Measurements from ENCODE around the gene RNF138. TPM values are rescaled to one million over a fixed set of nuclear protein-coding genes. Genes with fewer than 3 reads are reported as not detected.

The RNF138 gene
- total RNA-seq, 1 experiment from 2014 or later = 61.8 TPM

DNA sequence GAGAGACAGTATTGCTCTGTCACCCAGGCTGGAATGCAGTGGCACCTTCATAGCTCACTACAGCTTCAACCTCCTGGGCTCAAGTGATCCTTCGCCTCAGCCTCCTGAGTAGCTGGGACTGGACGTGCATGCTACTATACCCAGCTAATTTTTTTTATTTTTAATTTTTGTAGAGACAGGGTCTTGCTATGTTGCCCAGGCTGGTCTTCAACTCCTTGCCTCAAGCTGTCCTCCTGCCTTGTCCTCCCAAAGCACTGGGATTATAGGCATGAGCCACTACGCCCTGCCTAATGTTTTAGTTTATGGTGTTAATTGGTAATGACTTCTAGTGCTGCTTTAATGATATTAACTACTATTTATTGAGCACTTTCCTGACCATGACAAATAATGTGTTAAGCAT lies 18.3 kb downstream of the RNF138 start:
- Histone ChIP-seq H3K27ac (ENCODE audit: low read depth, low read length, poor library complexity, severe bottlenecking) (peak overlapping the region; percentile 53), H3K27me3 (replicated peaks; ENCODE audit: insufficient read depth, low read depth, low read length, poor library complexity) (no peaks in the 10 kb centered on the region), H3K36me3 (ENCODE audit: insufficient read depth, low read length, poor library complexity, severe bottlenecking) (no peaks in the 10 kb centered on the region), H3K4me3 (ENCODE audit: low read depth, low read length, poor library complexity, severe bottlenecking) (no peak overlapping the region), H3K4me1 (ENCODE audit: insufficient read depth, low read length, poor library complexity, severe bottlenecking) (peaks cover 6% of the 10 kb centered on the region), H3K9me3 (ENCODE audit: low read depth, low read length, poor library complexity, severe bottlenecking) (no peaks in the 10 kb centered on the region)
- ChIA-PET POLR2A (ENCODE audit: low non-redundant PET) (no interaction called here), CTCF (no interaction called here)
- intact Hi-C loops (cut with micrococcal nuclease; ENCODE audit: unreplicated experiment) = no loop called here
- BruUV-seq (replicated peaks) = no TSS peak
- no peak for DNase-seq (ENCODE audit: low spot score)
- no peak for TF ChIP-seq EZH2 (IDR thresholded peaks at IDR 0.05; ENCODE audit: borderline replicate concordance, low read depth, low read length, poor library complexity, severe bottlenecking)
- TF ChIP-seq, protein P1, sequence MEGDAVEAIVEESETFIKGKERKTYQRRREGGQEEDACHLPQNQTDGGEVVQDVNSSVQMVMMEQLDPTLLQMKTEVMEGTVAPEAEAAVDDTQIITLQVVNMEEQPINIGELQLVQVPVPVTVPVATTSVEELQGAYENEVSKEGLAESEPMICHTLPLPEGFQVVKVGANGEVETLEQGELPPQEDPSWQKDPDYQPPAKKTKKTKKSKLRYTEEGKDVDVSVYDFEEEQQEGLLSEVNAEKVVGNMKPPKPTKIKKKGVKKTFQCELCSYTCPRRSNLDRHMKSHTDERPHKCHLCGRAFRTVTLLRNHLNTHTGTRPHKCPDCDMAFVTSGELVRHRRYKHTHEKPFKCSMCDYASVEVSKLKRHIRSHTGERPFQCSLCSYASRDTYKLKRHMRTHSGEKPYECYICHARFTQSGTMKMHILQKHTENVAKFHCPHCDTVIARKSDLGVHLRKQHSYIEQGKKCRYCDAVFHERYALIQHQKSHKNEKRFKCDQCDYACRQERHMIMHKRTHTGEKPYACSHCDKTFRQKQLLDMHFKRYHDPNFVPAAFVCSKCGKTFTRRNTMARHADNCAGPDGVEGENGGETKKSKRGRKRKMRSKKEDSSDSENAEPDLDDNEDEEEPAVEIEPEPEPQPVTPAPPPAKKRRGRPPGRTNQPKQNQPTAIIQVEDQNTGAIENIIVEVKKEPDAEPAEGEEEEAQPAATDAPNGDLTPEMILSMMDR (conservative IDR thresholded peaks at IDR 0.05; ENCODE audit: low read depth, low read length) = no peak

DNA sequence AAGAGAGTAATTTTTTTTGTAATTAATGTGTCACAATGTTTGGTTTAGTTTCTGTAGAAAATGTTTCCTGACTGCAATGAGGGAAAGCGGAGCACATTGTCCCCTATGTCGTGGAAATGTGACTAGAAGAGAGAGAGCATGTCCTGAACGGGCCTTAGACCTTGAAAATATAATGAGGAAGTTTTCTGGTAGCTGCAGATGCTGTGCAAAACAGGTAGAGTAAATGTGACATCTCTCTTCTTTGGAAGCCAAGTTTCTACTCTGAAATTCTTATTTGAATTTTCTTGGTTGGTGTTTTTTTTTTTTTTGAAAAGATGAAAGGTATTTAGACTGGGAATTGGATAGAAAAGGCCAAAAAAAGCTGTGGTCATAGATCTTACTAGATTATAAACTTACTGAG lies 20.0 kb downstream of the RNF138 start:
- CTCF ChIA-PET = no interaction called here

DNA sequence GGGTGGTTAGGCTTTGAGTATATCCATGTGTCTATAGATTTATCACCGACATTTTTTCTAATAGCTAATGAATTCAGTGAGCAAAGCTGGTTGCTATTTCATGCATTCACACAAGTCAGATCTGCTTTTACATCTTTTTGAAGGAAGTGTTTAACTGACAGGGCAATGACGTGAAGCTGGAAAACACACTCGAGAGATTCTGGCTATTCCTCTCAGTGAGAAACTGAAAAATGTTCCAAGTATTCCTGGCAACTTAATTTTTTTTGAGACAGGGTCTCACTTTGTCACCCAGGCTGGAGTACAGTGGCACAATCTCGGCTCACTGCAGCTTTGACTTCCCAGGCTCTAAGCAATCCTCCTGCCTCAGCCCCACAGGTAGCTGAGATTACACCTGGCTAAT lies 21.2 kb downstream of the RNF138 start:
- POLR2A ChIA-PET (ENCODE audit: low non-redundant PET) = no interaction called here

More for the DNA sequence above, 20.0 kb downstream of the RNF138 start:
- TF ChIP-seq EZH2 (IDR thresholded peaks at IDR 0.05; ENCODE audit: borderline replicate concordance, low read depth, low read length, poor library complexity, severe bottlenecking) = no peak
- TF ChIP-seq, protein P1 (conservative IDR thresholded peaks at IDR 0.05; ENCODE audit: low read depth, low read length) = no peak
- H3K27ac ChIP-seq (ENCODE audit: low read depth, low read length, poor library complexity, severe bottlenecking) = no peak overlapping the region
- intact Hi-C loops (cut with micrococcal nuclease; ENCODE audit: unreplicated experiment) = no loop called here
- POLR2A ChIA-PET (ENCODE audit: low non-redundant PET) = no interaction called here
- H3K4me1 ChIP-seq (ENCODE audit: insufficient read depth, low read length, poor library complexity, severe bottlenecking) = peaks cover 6% of the 10 kb centered on the region
- H3K36me3 ChIP-seq (ENCODE audit: insufficient read depth, low read length, poor library complexity, severe bottlenecking) = no peaks in the 10 kb centered on the region
- no peaks in the 10 kb centered on the region for H3K9me3 ChIP-seq (ENCODE audit: low read depth, low read length, poor library complexity, severe bottlenecking)
- no peak overlapping the region for H3K4me3 ChIP-seq (ENCODE audit: low read depth, low read length, poor library complexity, severe bottlenecking)
- DNase-seq (ENCODE audit: low spot score) = no peak
- H3K27me3 ChIP-seq (replicated peaks; ENCODE audit: insufficient read depth, low read depth, low read length, poor library complexity) = no peaks in the 10 kb centered on the region
- no TSS peak for BruUV-seq (replicated peaks)

More for the DNA sequence above, 21.2 kb downstream of the RNF138 start:
- CTCF ChIA-PET = no interaction called here
- H3K27ac ChIP-seq (ENCODE audit: low read depth, low read length, poor library complexity, severe bottlenecking) = no peak overlapping the region
- no peak for DNase-seq (ENCODE audit: low spot score)
- no peaks in the 10 kb centered on the region for H3K27me3 ChIP-seq (replicated peaks; ENCODE audit: insufficient read depth, low read depth, low read length, poor library complexity)
- intact Hi-C loops (cut with micrococcal nuclease; ENCODE audit: unreplicated experiment) = no loop called here
- no TSS peak for BruUV-seq (replicated peaks)
- peaks cover 9% of the 10 kb centered on the region for H3K36me3 ChIP-seq (ENCODE audit: insufficient read depth, low read length, poor library complexity, severe bottlenecking)
- no peak overlapping the region for H3K4me3 ChIP-seq (ENCODE audit: low read depth, low read length, poor library complexity, severe bottlenecking)
- H3K4me1 ChIP-seq (ENCODE audit: insufficient read depth, low read length, poor library complexity, severe bottlenecking) = peaks cover 6% of the 10 kb centered on the region
- TF ChIP-seq EZH2 (IDR thresholded peaks at IDR 0.05; ENCODE audit: borderline replicate concordance, low read depth, low read length, poor library complexity, severe bottlenecking) = no peak
- TF ChIP-seq, protein P1 (conservative IDR thresholded peaks at IDR 0.05; ENCODE audit: low read depth, low read length) = no peak
- H3K9me3 ChIP-seq (ENCODE audit: low read depth, low read length, poor library complexity, severe bottlenecking) = no peaks in the 10 kb centered on the region

Data from A673 (cell line).